H9 (cell line): ENCODE results near the gene SHISA7. TPM values are rescaled to one million over a fixed set of nuclear protein-coding genes. Genes with fewer than 3 reads are reported as not detected.
"Not testable (repeated sequence)": the region's sequence is repeated elsewhere in the genome, so short reads cannot be mapped to it uniquely, and the experiment has no call there.

Experiments used
- DNase-seq: peaks from one replicate; pipeline ENCODE4 v3.0.0-alpha.2; 2017
- H2AFZ ChIP-seq: one replicate; pipeline ENCODE4 v1.6.1; 2013; ENCODE audit warnings: mild to moderate bottlenecking, low read length, control low read depth, moderate library complexity
- H2AK5ac ChIP-seq: 2 replicates; pipeline ENCODE4 v1.6.1; 2013; ENCODE audit warnings: low read length, control low read depth, mixed read lengths; ENCODE audit not compliant: insufficient read length
- H2BK120ac ChIP-seq: one replicate; pipeline ENCODE4 v1.6.1; 2013; ENCODE audit warnings: low read depth, mild to moderate bottlenecking, low read length, control low read depth, inconsistent platforms; ENCODE audit not compliant: poor library complexity, severe bottlenecking
- H2BK12ac ChIP-seq: 2 replicates; pipeline ENCODE4 v1.6.1; 2013; ENCODE audit warnings: low read length, control low read depth, mixed read lengths, low read depth; ENCODE audit not compliant: insufficient read length
- H2BK15ac ChIP-seq: 2 replicates; pipeline ENCODE4 v1.6.1; 2013; ENCODE audit warnings: low read depth, low read length, control low read depth
- H2BK20ac ChIP-seq: one replicate; pipeline ENCODE4 v1.6.1; 2013; ENCODE audit warnings: low read depth, mild to moderate bottlenecking, low read length, control low read depth, inconsistent platforms; ENCODE audit not compliant: poor library complexity, severe bottlenecking
- H2BK5ac ChIP-seq: 2 replicates; pipeline ENCODE4 v1.6.1; 2013; ENCODE audit warnings: low read length, control low read depth, mixed read lengths; ENCODE audit not compliant: insufficient read length
- H3K14ac ChIP-seq: 2 replicates; pipeline ENCODE4 v1.6.1; 2013; ENCODE audit warnings: low read length, control low read depth; ENCODE audit not compliant: insufficient read depth
- H3K18ac ChIP-seq: 2 replicates; pipeline ENCODE4 v1.6.1; 2013; ENCODE audit warnings: low read depth, mild to moderate bottlenecking, mixed read lengths, low read length, control low read depth; ENCODE audit not compliant: insufficient read length
- H3K23ac ChIP-seq: 2 replicates; pipeline ENCODE4 v1.6.1; 2013; ENCODE audit warnings: low read length, control low read depth, mixed read lengths, low read depth; ENCODE audit not compliant: insufficient read length
- H3K23me2 ChIP-seq: 2 replicates; pipeline ENCODE4 v1.6.1; 2013; ENCODE audit warnings: low read depth, mild to moderate bottlenecking, mixed read lengths, low read length, control low read depth; ENCODE audit not compliant: insufficient read length, poor library complexity, severe bottlenecking
- H3K27ac ChIP-seq: 2 replicates; pipeline ENCODE4 v1.5.1; 2013; ENCODE audit warnings: low read length, control low read depth, mixed read lengths, low read depth; ENCODE audit not compliant: insufficient read length
- H3K27me3 ChIP-seq: 2 replicates; pipeline ENCODE4 v1.6.1; 2013; ENCODE audit warnings: low read length, control low read depth, inconsistent platforms; ENCODE audit not compliant: insufficient read depth
- H3K4ac ChIP-seq: 2 replicates; pipeline ENCODE4 v1.6.1; 2013; ENCODE audit warnings: low read depth, mild to moderate bottlenecking, control low read depth, inconsistent platforms, low read length, moderate library complexity
- H3K4me1 ChIP-seq: 2 replicates; pipeline ENCODE4 v1.6.1; 2013; ENCODE audit warnings: low read length, control low read depth, inconsistent platforms; ENCODE audit not compliant: insufficient read depth
- H3K4me2 ChIP-seq: 2 replicates; pipeline ENCODE4 v1.6.1; 2013; ENCODE audit warnings: low read length, control low read depth, mixed read lengths; ENCODE audit not compliant: insufficient read length, insufficient read depth
- H3K56ac ChIP-seq: 2 replicates; pipeline ENCODE4 v1.6.1; 2013; ENCODE audit warnings: low read depth, mild to moderate bottlenecking, mixed read lengths, low read length, control low read depth; ENCODE audit not compliant: insufficient read length
- H3K79me1 ChIP-seq: 2 replicates; pipeline ENCODE4 v1.6.1; 2013; ENCODE audit warnings: low read depth, mild to moderate bottlenecking, moderate library complexity, low read length, control low read depth, inconsistent platforms; ENCODE audit not compliant: insufficient read depth, poor library complexity, severe bottlenecking
- H3K79me2 ChIP-seq: 2 replicates; pipeline ENCODE4 v1.6.1; 2013; ENCODE audit warnings: low read length, control low read depth, inconsistent platforms; ENCODE audit not compliant: insufficient read depth
- H3K9ac ChIP-seq: 2 replicates; pipeline ENCODE4 v1.6.1; 2013; ENCODE audit warnings: low read length, control low read depth, mixed read lengths; ENCODE audit not compliant: insufficient read length; ENCODE audit errors: extremely low read depth
- H3K9me3 ChIP-seq: one replicate; pipeline ENCODE4 v1.6.1; 2013; ENCODE audit warnings: low read depth, low read length, inconsistent platforms; ENCODE audit not compliant: control insufficient read depth
- H3T11ph ChIP-seq: one replicate; pipeline ENCODE4 v1.6.1; 2013; ENCODE audit warnings: mild to moderate bottlenecking, low read length, control low read depth, inconsistent platforms
- H4K20me1 ChIP-seq: one replicate; pipeline ENCODE4 v1.6.1; 2013; ENCODE audit not compliant: control insufficient read depth, insufficient read length, insufficient read depth
- H4K5ac ChIP-seq: 2 replicates; pipeline ENCODE4 v1.6.1; 2013; ENCODE audit warnings: low read depth, mild to moderate bottlenecking, mixed read lengths, low read length, control low read depth; ENCODE audit not compliant: insufficient read length
- H4K8ac ChIP-seq: replicated peaks from 2 replicates; pipeline ENCODE4 v1.6.1; 2013; ENCODE audit warnings: low read length, control low read depth, mixed read lengths, low read depth; ENCODE audit not compliant: insufficient read length
- H4K91ac ChIP-seq: 2 replicates; pipeline ENCODE4 v1.6.1; 2013; ENCODE audit warnings: low read depth, mild to moderate bottlenecking, moderate library complexity, mixed read lengths, low read length, control low read depth; ENCODE audit not compliant: insufficient read length
- H3K27ac Mint-ChIP-seq, 3 experiments: 2 replicates in 2 of 3; 3 replicates in 1 of 3; pipeline ENCODE4 v1.8.0; 2020 to 2021; ENCODE audit warnings: mixed read lengths in 3 of 3, mild to moderate bottlenecking in 1 of 3, moderate library complexity in 1 of 3
- H3K27me3 Mint-ChIP-seq: 2 replicates; pipeline ENCODE4 v1.8.0; 2021; ENCODE audit warnings: low read depth, mild to moderate bottlenecking, moderate library complexity, mixed read lengths
- H3K36me3 Mint-ChIP-seq, 3 experiments: 2 replicates in 2 of 3; 3 replicates in 1 of 3; pipeline ENCODE4 v1.8.0; 2020 to 2021; ENCODE audit warnings: low read depth in 3 of 3, mixed read lengths in 3 of 3; ENCODE audit not compliant: insufficient read depth in 1 of 3
- H3K4me1 Mint-ChIP-seq, 2 experiments: 2 replicates each; pipeline ENCODE4 v1.8.0; 2020; ENCODE audit warnings: mixed read lengths in 2 of 2
- H3K4me3 Mint-ChIP-seq, 2 experiments: 2 replicates in 1 of 2; 3 replicates in 1 of 2; pipeline ENCODE4 v1.8.0; 2020 to 2021; ENCODE audit warnings: mild to moderate bottlenecking in 2 of 2, mixed read lengths in 2 of 2, moderate library complexity in 1 of 2
- H3K9me3 Mint-ChIP-seq, 2 experiments: 2 replicates in 1 of 2; 3 replicates in 1 of 2; pipeline ENCODE4 v1.8.0; 2020; ENCODE audit warnings: mild to moderate bottlenecking in 2 of 2, mixed read lengths in 2 of 2, moderate library complexity in 1 of 2
- WGBS: extraction: QIAGEN DNeasy Blood & Tissue Kit; methylation state at CpG from one replicate; pipeline ENCODE4 v1.1.7; 2013; ENCODE audit warnings: missing lambda C conversion rate, low lambda C conversion rate, mixed read lengths; ENCODE audit not compliant: insufficient read length; ENCODE audit errors: extremely low coverage; 5-methylcytosine and 5-hydroxymethylcytosine counted together
- total RNA-seq: library from RNA; stranded (reverse); gene quantifications from 2 replicates; pipeline ENCODE4 v1.2.1, GENCODE V29; 2021
- TF ChIP-seq, protein P1 (sequence below): fragments of 200-600 bp; sonication (generic); conservative IDR thresholded peaks from 3 replicates; pipeline ENCODE4 v1.8.0; 2021; ENCODE audit warnings: antibody characterized with exemption, mild to moderate bottlenecking

The SHISA7 gene
- total RNA-seq, 1 experiment from 2014 or later = 0.31 TPM

DNA sequence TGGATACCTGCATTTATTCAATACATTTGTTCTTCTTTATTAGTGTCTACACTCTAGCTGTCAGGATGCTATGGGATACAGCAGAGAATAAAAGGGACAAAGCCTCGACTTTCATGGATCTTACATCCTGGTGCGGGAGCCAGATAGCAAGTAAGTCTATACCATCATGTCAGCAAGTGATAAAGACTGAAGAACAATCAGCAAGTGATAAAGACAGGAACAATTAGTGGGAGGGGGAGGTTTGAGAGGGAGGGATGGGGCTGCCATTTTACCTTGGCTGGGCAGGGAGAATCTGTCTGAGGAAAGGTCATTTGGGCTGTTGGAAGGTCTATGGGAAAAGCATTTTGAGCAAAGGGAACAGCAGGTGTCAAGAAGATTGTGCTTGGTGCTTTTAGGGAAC is 32.9 kb downstream of the SHISA7 start:
- Histone ChIP-seq H4K5ac (no peak overlapping the region), H4K8ac (no peak overlapping the region), H3K14ac (no peak overlapping the region), H3K79me1 (peaks cover 7% of the 10 kb centered on the region), H2BK120ac (no peak overlapping the region), H2BK12ac (no peak overlapping the region), H3K18ac (no peak overlapping the region), H3K4me1 (no peaks in the 10 kb centered on the region; the same call in 1 of the 2 replicates), H3K4me2 (no peak overlapping the region), H2AFZ (no peak overlapping the region), H3K23me2 (peaks cover 6% of the 10 kb centered on the region), H3K9ac (no peak overlapping the region), H3K27me3 (no peaks in the 10 kb centered on the region), H2BK5ac (no peak overlapping the region), H3K23ac (no peak overlapping the region), H2AK5ac (no peak overlapping the region), H2BK20ac (no peak overlapping the region), H3T11ph (no peak overlapping the region), H3K4ac (no peak overlapping the region), H2BK15ac (no peak overlapping the region), H3K56ac (no peak overlapping the region), H3K79me2 (peaks cover 14% of the 10 kb centered on the region; the same call in 1 of the 2 replicates), H4K20me1 (no peaks in the 10 kb centered on the region), H4K91ac (no peak overlapping the region), H3K27ac (no peak overlapping the region), H3K9me3 (no peaks in the 10 kb centered on the region)
- Mint-ChIP-seq H3K4me1 (peaks cover 18 to 23% of the 10 kb centered on the region in 2 experiments), H3K27ac (no peak overlapping the region), H3K9me3 (peaks cover 20 to 21% of the 10 kb centered on the region in 2 experiments), H3K27me3 (peaks cover 34% of the 10 kb centered on the region), H3K36me3 (peaks cover 25 to 26% (median 26%) of the 10 kb centered on the region in 3 experiments), H3K4me3 (no peak overlapping the region)
- no peak for DNase-seq
- WGBS = no CpG with 5 or more reads among the region's 2 CpGs
- TF ChIP-seq, protein P1, sequence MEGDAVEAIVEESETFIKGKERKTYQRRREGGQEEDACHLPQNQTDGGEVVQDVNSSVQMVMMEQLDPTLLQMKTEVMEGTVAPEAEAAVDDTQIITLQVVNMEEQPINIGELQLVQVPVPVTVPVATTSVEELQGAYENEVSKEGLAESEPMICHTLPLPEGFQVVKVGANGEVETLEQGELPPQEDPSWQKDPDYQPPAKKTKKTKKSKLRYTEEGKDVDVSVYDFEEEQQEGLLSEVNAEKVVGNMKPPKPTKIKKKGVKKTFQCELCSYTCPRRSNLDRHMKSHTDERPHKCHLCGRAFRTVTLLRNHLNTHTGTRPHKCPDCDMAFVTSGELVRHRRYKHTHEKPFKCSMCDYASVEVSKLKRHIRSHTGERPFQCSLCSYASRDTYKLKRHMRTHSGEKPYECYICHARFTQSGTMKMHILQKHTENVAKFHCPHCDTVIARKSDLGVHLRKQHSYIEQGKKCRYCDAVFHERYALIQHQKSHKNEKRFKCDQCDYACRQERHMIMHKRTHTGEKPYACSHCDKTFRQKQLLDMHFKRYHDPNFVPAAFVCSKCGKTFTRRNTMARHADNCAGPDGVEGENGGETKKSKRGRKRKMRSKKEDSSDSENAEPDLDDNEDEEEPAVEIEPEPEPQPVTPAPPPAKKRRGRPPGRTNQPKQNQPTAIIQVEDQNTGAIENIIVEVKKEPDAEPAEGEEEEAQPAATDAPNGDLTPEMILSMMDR = no peak

DNA sequence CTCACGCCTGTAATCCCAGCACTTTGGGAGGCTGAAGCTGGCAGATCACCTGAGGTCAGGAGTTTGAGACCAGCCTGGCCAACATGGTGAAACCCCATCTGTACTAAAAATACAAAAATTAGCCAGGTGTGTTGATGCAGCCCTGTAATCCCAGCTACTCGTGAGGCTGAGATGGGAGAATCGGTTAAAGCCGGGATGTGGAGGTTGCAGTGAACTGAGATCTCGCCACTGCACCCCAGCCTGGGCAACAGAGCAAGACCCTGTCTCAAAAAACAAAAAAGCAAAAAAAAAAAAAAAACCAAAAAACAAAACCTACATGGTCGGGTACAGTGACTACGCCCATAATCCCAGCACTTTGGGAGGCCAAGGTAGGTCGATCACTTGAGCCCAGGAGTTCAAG is 33.9 kb downstream of the SHISA7 start:
- H2AFZ ChIP-seq, H3K4me2 ChIP-seq, H2BK20ac ChIP-seq, H3K18ac ChIP-seq, H3T11ph ChIP-seq, H2AK5ac ChIP-seq, H3K23ac ChIP-seq, H3K27ac ChIP-seq, H3K23me2 ChIP-seq, H3K56ac ChIP-seq, H4K8ac ChIP-seq, H2BK120ac ChIP-seq, H3K14ac ChIP-seq, H2BK12ac ChIP-seq, H2BK15ac ChIP-seq, H3K4ac ChIP-seq, DNase-seq, H3K9ac ChIP-seq, H3K79me1 ChIP-seq, H3K9me3 ChIP-seq, H3K4me1 ChIP-seq, H4K5ac ChIP-seq, H3K27ac Mint-ChIP-seq, H3K27me3 ChIP-seq, H4K20me1 ChIP-seq, H2BK5ac ChIP-seq: not testable (repeated sequence)
- Histone ChIP-seq H3K79me2 (peaks cover 14% of the 10 kb centered on the region; the same call in 1 of the 2 replicates), H4K91ac (peak overlapping the region; percentile 87)
- WGBS = no CpG with 5 or more reads among the region's 8 CpGs
- Mint-ChIP-seq H3K4me1 (peaks cover 18 to 23% of the 10 kb centered on the region in 2 experiments), H3K9me3 (peaks cover 20 to 21% of the 10 kb centered on the region in 2 experiments), H3K4me3 (peak overlapping the region in 1 of 2 experiments; percentile 50; a peak in 2 of 5 replicates), H3K27me3 (peaks cover 29% of the 10 kb centered on the region), H3K36me3 (peaks cover 28 to 33% (median 31%) of the 10 kb centered on the region in 3 experiments)
